GM13977 (cell line): ENCODE measurements around the gene RUNX2.

Source experiments
- DNase-seq: peaks from one replicate; pipeline ENCODE4 v3.0.0; 2012; ENCODE audit warnings: low spot score
- CTCF ChIP-seq: IDR thresholded peaks from 2 replicates; pipeline ENCODE4 v1.5.1; 2012; ENCODE audit warnings: mild to moderate bottlenecking, control low read depth; ENCODE audit not compliant: insufficient read depth; ENCODE audit errors: extremely low read depth, missing control alignments
- in situ Hi-C: fragments of 300-500 bp; cut with MboI; formaldehyde crosslinking; loops from one replicate; pipeline ENCODE4 v1.12.0; 2022; ENCODE audit warnings: low sequenced_read_pairs, low pct_unique_long_range_greater_than_20kb, mixed read lengths, inconsistent platforms; ENCODE audit not compliant: unreplicated experiment

Gene RUNX2

DNA sequence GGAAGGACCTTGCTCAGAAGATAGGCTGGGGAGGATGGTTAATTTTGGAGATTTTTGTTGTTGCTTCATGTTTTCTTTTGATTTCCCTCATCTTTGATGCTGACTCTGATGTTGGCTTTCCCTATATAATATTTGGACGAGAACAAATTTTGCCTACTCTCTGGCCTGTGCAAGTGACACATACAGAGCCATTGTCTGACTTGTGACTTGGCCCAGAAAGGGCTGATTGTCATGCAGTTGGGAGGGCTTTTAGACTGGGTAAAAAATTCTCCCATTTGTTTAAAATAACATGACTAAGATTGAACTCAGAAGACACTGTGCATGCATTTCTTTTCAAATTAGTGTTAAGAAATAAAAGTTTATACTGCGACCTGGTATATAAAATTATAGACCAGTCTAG lies 148.2 kb downstream of the RUNX2 start:
- in situ Hi-C loops = no loop called here
- TF ChIP-seq CTCF = no peak
- DNase-seq = no peak

DNA sequence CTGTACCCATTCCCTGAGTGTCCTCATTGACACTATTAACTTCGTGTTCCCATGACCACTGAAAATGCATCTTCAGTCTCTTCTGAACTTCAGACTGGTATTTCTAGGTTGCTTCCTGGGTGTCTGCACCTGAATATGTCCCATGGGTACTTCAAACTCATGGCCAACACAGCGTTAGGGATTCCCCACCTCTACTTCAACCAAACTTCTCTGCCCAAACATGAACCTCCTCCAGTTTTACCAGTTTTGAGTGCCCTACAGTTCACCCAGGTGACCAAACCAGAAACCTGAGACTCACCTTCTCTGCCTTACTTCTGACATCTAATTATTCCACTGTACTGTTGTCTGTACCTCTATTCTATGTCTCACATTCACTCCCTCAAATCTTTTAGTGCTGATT lies 149.1 kb downstream of the RUNX2 start:
- in situ Hi-C loops = no loop called here

GRCh38 chr6:45477790-45478189 lies 149.7 kb downstream of the RUNX2 start:
- TF ChIP-seq CTCF = no peak
- DNase-seq = no peak
- in situ Hi-C loops = no loop called here

More for the DNA sequence above, 149.1 kb downstream of the RUNX2 start:
- TF ChIP-seq CTCF = no peak
- no peak for DNase-seq

DNA sequence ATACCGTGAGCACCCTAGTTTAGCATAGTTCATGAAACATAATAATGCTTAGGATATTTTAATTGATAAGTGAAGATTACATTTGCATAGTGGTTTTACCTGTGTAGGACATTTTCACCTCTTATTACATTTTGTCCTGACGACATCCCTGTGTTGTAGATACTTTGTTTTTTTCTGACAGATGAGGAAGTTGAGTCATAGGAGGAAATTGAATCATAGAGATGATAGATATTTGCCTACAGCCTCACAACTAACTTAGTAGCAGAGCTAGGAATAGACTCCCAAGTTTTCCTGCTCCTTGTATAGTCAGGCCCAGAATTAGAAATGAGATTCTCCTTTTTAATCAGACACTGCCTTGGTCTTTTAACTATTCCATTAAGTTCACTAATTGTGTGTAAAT lies 150.1 kb downstream of the RUNX2 start:
- in situ Hi-C loops = no loop called here
- no peak for DNase-seq

DNA sequence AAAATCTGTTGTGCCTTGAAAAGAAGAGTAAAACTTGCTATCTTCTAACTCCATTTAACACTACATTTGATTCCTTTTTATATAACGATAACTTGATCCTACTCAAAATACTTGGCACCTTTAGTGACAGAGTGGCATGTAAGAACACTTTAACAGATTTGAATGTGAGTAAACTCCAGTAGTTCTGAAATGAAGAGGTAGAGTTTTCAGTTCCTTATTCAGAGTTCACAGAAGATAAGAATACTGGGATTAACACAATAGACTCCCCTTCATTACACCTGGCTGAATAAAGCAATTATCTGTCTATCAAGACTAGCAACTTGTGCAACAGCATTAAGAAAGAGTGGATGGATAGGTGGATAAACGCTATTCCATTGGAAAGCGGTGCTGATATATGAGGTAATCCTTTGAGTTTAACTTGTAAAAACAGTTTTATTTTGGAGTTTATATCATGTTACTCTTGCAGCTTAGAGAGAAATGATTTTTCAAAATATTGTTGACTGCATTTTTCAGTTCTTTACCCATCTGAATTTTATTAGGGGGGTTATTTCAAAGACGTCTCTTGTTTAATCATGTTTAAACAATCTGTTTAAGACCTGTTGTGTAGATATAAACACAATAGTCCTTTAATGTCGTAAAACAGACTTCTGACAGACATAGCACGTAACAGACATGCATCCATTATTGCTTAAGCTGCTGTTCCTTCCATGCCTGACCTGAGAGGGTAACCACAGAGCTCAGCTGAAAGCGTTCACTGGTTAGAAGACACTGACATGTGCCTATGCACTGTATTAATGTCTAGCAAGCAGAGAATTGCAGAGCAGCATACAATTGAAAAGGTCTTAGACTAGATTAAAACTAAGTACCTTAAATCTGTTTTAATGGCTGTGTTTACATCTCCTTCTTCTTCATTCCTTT lies 152.0 kb downstream of the RUNX2 start:
- in situ Hi-C loops = no loop called here
- TF ChIP-seq CTCF = no peak
- peak; percentile 17 for DNase-seq

More for the DNA sequence above, 150.1 kb downstream of the RUNX2 start:
- TF ChIP-seq CTCF = no peak

DNA sequence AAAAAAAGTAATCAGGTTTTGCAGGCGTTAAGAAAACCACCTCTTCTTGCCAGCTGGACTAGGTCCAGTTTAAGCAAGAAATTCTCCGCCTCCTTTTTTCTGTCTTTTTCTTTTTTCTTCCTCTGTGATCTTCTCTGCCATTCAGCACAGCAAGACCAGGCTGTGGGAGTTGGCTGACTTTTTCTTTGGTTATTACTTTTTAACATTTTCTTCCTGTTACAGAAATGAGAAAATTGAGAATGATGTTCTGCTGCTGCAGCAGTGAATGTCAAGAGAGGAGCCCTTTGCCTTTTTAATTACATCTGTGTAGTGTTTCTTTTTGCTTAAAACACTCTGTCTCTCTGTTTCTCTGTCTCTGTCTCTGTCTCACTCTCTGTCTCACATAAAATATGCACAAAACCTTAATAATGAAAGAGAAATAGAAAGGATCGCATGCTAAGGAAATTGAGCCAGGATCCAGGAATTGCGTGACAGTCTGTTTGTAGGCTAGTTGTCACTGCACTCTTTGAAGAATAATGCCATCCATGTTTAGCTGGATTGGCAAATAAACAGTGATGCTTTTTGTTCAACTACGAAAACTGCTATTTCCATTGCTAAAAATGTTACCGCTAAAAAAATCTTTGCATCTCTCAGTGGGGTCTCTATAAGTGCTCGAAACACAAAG lies 152.8 kb downstream of the RUNX2 start:
- in situ Hi-C loops = no loop called here
- no peak for TF ChIP-seq CTCF
- DNase-seq = no peak
